Measurements from ENCODE around the gene ANKEF1. TPM values are rescaled to one million over a fixed set of nuclear protein-coding genes. Genes with fewer than 3 reads are reported as not detected.

Gene ANKEF1
- total and polyA plus RNA-seq, 2 experiments from 2014 or later = 4.7 to 9.7 TPM

- Histone ChIP-seq H3K4me1 (ENCODE audit: insufficient read depth) (peaks cover 6% of the 10 kb centered on the region), H3K27ac (ENCODE audit: low read depth) (no peak overlapping the region), H3F3A (replicated peaks; ENCODE audit: low read depth) (no peaks in the 10 kb centered on the region), H2AFZ (no peak overlapping the region), H3K4me2 (no peak overlapping the region), H3K4me3 (no peak overlapping the region), H3K36me3 (ENCODE audit: insufficient read depth) (no peaks in the 10 kb centered on the region), H3K27me3 (ENCODE audit: insufficient read depth) (no peaks in the 10 kb centered on the region), H4K20me1 (replicated peaks; ENCODE audit: insufficient read depth) (no peaks in the 10 kb centered on the region), H3K79me2 (replicated peaks; ENCODE audit: insufficient read depth) (no peaks in the 10 kb centered on the region), H3K9me2 (ENCODE audit: insufficient read depth) (peaks cover 3% of the 10 kb centered on the region; the same call in 1 of the 2 replicates)
- no peak for TF ChIP-seq ZNF114 (CRISPR knock-in tag; IDR thresholded peaks at IDR 0.05)
- no peak for TF ChIP-seq STAT1 (IDR thresholded peaks at IDR 0.05; ENCODE audit: unreplicated experiment)
- no peak for TF ChIP-seq CTCF (conservative IDR thresholded peaks at IDR 0.05; ENCODE audit: low read depth in 2 of 2)
- TF ChIP-seq ZNF462 (CRISPR knock-in tag; IDR thresholded peaks at IDR 0.05) = no peak
- TF ChIP-seq EZH2 (IDR thresholded peaks at IDR 0.05; ENCODE audit: low read depth, unreplicated experiment) = no peak
- Mint-ChIP-seq H3K27ac (no peak overlapping the region), H3K4me3 (no peak overlapping the region), H3K4me1 (peaks cover 8% of the 10 kb centered on the region), H3K9me3 (peaks cover 26% of the 10 kb centered on the region), H3K36me3 (ENCODE audit: low read depth) (peaks cover 7% of the 10 kb centered on the region), H3K27me3 (ENCODE audit: insufficient read depth, low read depth, poor library complexity) (peaks cover 5% of the 10 kb centered on the region)
- no peak for ATAC-seq
- DNase-seq (ENCODE audit: low spot score) = no peak
Measured at GRCh38 chr20:10096790-10097189, 62.0 kb downstream of the ANKEF1 start.
